HG02763 (cell line): ENCODE results near the gene C2orf68.
A peak's percentile ranks its signal among the peaks of the same experiment; 100 is the strongest.
"Not testable (repeated sequence)": the region's sequence is repeated elsewhere in the genome, so short reads cannot be mapped to it uniquely, and the experiment has no call there.

Experiments used
- ATAC-seq: cut with Tn5 transposase; IDR thresholded peaks from one replicate; pipeline ENCODE4 v1.9.1; 2021; ENCODE audit warnings: mild to moderate bottlenecking, moderate library complexity; ENCODE audit not compliant: unreplicated experiment

Gene C2orf68

DNA sequence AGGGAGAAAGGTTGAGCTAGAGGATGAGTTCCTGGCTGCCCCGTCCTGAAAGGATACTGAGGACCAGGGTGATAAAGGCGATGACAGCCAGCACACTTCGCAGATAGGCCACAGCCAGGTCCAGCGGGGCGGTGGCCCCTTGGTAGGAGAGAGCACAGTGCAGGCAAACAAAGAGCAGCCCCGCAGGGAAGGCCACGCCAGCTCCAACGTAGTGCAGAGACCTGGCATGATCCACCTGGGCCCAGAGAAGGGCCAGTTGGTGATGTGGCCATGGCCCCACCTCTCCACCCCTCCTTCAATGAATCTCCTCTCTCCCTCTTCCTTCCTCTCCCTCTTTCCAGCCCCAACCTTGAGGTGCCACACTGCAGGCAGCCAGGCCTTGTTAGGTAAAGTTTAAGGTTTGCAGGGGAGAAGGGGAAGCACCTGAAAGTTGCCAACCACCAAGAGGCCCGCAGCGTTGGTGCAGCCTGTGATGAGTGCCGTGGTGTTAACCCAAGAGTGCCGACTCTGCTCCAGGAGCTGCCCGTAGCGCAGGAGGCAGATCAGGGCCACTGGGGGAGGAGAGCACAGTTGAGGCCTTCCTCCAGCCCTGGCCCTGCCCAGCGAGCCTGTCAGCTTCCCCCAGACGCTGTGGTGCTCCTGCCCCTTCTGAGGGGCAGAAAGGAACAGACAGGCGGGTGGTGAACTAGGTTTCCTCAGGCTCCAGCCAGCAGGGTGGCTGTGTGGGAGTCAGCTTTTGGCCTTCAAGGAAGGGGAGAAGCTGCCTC, 12.2 kb downstream of the C2orf68 start:
- ATAC-seq, result no peak

DNA sequence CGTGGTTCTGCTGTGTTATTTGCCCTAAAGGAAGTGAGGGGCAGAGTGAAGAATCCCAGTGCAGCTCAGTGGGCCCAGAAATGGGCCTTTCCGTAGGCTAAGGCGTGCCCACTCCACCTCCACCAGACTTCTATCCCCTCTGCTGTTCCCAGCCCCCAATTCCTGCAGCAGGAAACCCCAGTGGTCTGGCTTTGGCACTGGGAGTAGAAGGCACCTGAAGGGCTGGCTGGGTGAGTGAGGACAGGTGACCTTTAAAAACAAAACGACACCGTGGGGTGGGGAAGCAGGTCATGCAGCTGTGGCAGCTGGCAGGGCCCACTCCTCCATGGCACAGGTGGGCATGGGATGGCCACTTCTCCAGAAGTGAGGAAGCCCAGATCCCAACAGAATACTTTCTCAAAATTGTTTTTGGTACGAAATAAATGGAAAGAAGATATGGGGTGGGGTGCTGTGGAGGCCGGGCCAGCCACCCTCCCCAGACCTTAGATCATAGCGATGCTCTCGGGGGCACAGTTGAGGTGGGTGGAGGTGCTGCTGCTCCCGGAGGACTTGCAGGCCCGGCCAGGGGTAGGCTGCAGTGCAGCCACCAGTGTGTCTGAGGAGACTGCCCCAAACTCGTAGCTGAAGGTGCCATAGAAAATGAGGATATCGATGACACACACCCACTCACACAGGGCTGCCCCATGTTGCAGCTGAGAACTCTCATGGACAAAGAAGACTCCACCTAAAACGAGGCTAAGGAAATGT, 13.1 kb downstream of the C2orf68 start:
- no peak for ATAC-seq

DNA sequence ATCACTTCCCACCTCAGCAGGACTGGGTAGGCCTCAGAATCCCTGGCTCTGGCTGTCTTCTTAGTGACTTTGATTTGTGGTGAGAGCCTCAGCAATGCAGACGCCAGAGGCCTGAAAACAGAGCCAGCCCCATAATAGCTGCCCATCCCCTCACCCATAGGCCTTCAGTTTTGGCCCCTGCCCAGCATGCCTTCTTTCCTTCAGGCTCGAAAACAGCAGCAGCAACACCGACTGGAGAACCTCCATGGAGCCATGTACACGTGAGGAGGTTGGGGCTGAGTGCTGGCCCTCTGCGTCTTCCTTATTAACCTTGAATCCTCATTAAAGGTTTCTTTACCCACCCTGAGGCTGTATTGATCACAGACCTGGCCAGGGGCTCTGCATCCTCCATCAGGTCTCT, 14.6 kb downstream of the C2orf68 start:
- ATAC-seq, result no peak

DNA sequence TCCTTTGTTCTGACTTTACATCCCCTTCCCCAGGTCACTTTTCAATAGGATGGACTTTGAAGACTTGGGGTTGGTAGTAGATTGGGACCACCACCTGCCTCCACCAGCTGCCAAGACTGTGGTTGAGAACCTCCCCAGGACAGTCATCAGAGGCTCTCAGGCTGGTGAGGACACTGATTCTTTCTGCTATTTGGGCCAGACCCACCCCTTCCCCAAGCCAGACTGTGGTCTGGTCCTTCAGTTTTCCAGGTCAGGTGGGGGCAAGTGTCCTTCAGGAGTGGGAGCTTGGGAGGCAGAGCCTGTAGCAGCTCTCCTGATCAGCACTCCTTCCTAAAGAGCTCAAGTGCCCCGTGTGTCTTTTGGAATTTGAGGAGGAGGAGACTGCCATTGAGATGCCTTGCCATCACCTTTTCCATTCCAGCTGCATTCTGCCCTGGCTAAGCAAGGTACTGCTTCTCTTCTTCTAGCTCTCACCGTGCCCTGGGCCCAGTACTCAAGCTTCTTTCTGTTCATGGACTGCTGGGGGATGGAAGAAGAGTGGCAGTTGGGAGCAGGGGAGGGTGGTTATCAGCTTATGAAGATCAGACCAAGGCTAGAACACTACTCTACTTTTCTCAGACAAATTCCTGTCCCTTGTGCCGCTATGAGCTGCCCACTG, 15.3 kb downstream of the C2orf68 start:
- no peak for ATAC-seq

DNA sequence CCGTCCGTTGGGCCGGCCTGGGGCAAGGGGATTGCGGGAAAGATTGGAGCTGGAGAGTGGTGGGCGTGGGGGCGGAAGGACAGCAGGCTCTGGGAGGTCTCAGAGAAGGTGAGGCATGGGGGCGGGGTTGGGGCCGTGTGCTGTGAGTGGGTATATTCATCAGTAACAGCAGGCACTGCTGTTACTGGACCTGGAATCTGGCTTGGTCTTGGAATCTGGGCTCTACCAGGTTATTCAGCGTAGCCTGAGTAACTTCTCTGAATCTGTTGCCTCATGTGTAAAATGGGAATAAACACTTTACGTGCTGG, 15.9 kb downstream of the C2orf68 start:
- no peak for ATAC-seq

- peak; percentile 98 for ATAC-seq
These were observed 16.4 kb downstream of the C2orf68 start, which contains the start of gene RNF181 for GRCh38 chr2:85595301-85596025. TSS of gene RNF181 (plus strand) at chr2:85595745. CDS start at chr2:85595764, 19 bp downstream.

DNA sequence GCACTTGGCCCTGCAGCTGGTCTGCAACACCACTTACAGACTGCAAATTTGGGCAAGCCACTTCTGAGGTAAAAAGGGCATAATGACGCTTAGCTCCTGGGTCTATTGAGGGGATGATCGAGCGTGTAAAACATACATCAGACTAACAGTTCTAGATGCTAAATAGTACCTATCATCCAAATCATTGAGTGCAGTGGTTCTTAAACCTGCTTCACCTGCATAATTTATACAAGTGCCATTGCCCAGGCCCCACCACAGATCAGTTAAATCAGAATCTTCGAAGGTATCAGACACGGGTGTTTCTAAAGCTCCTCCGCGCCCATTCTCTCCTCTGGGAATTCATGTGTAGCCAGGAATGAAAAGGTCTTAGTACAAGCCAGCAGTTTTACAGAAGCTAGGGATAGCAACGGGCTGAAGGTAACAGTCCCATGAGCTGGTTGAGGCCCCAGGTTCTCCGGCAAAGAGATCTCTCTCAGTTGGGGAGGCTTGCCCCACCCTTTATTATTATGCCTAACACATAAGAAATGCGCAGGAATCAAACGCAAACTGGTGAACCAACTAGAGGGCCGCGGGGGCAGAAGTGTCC, 17.1 kb downstream of the C2orf68 start:
- ATAC-seq, result no peak

- ATAC-seq, result no peak
These were observed 18.8 kb downstream of the C2orf68 start for GRCh38 chr2:85593023-85593422.

DNA sequence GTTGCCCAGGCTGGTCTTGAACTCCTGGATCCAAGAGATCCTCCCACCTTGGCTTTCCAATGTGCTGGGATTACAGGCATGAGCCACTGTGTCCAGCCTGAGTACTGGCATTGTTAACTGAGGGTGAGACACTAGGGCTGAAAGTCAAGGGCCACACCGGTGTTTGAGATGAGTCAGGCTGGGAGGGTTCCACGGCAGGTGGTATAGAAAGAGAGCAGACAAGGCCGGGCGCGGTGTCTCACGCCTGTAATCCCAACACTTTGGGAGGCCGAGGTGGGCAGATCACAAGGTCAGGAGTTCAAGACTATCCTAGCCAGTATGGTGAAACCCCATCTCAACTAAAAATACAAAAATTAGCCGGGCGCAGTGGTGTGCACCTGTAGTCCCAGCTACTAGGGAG, 19.6 kb downstream of the C2orf68 start:
- not testable (repeated sequence) for ATAC-seq

GRCh38 chr2:85591563-85591962, 20.3 kb downstream of the C2orf68 start:
- ATAC-seq, result no peak

GRCh38 chr2:85590950-85591349, 20.9 kb downstream of the C2orf68 start:
- ATAC-seq, result no peak

DNA sequence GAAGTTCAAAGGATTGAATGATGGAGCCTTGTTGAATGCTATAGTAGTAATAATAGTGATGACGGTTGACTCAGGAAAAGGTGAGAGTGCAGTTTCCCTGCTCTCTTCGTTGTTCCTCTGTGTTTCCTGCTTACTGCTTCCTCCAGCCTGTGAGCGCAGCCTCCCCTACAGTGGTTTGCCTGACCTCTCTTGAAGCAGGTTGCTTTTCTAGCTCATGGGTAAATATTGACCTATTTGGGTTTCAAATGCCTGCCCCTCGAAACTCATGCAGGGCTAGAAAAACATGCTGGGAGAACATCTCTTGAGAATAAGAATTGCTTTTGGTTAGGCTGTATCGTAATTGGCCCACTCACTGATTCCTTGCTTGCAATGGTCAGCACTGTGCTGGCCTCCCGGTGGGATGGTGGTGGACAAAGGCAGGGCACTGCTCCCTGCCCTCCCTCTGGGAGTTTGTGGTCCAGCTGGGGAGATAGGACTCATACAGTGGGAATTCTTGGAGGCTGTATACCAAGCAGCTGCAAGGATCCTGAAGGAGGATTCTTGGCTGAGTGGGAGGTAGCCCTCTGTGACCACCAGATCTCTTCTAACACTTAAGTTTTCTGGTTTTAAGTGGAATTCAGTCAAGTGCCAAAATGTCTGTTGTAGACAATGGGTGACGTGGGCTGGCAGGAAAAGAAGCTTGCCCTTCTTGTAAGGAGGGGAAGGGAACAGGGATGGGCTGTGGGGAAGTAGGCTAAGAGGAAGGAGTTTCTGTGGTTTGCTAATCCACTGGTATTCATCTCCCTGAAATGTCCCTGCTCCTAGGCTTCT, 21.7 kb downstream of the C2orf68 start:
- no peak for ATAC-seq

GRCh38 chr2:85589181-85589580, 22.7 kb downstream of the C2orf68 start:
- no peak for ATAC-seq

GRCh38 chr2:85588645-85589044, 23.2 kb downstream of the C2orf68 start:
- no peak for ATAC-seq

DNA sequence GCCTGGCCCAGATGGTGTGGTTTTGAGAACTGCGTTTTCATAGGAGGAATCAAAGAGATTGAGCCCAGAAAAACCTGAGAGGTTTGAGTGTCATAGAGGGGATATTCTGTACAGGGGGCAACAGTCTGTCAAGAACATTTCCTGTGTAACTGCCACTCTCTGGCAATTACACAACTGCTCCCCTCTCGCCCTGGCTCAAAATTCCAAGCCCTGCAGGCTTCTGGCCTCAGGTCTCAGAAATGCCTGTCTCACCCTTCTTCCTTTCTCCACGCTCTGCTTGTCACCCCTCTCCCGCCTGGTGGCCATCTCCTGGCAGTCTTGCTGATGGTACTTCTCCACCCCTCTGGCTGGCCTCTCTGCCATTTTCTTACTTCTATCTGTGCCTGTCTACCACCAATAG, 23.6 kb downstream of the C2orf68 start:
- no peak for ATAC-seq

DNA sequence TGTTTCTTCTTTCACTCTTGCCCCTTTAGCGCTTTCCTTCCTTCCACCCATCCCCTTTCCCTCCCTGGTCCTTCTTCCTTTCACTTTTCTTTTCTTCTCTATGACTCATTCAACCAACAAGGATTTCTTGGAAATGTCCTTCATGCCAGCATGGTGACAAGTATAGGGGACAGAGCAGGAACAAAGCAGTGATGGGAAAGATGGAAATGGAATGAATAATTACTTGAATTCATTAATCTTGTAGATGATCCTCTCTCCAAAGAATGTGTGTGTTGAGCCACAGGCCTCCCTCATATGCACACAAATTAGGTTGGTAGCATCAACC, 26.1 kb downstream of the C2orf68 start:
- ATAC-seq, result no peak

- no peak for ATAC-seq
These were observed 26.7 kb downstream of the C2orf68 start for GRCh38 chr2:85584857-85585780.

GRCh38 chr2:85584354-85584856, 27.5 kb downstream of the C2orf68 start, which contains the start of gene VAMP5:
TSS of gene VAMP5 (plus strand) at chr2:85584431. CDS start at chr2:85584491, 60 bp downstream.
- ATAC-seq, result peak; percentile 57
